HCT116 (cell line): ENCODE measurements around the gene RBM28. TPM values are rescaled to one million over a fixed set of nuclear protein-coding genes. Genes with fewer than 3 reads are reported as not detected.

Experiments
- ATAC-seq: fragments of 200-7000 bp; cut with Tn5 transposase; 2 replicates; pipeline ENCODE4 v1.9.1; 2020; ENCODE audit warnings: mild to moderate bottlenecking, moderate library complexity
- BruUV-seq: library from RNA; stranded (reverse); fragments of 400-500 nt; replicated peaks from 2 replicates; lab custom pipeline; 2021; lab: Mats Ljungman, UMichigan
- CTCF ChIA-PET: fragments of 300-600 bp; sonication (Branson Sonifier 250); formaldehyde crosslinking; loops from one replicate; lab custom pipeline; 2021; ENCODE audit warnings: antibody characterized with exemption; lab: Charles Lee
- POLR2A ChIA-PET: fragments of 300-600, 350-600 bp; sonication (Branson Sonifier 250); formaldehyde crosslinking; loops from one replicate; lab custom pipeline; 2021; ENCODE audit warnings: antibody characterized with exemption; lab: Charles Lee
- RAD21 ChIA-PET, 2 experiments: fragments of 300-600 bp; sonication (Branson Sonifier 250); formaldehyde crosslinking; loops; one replicate each; lab custom pipeline; 2023; ENCODE audit warnings: low total read pairs in 2 of 2; ENCODE audit not compliant: uncharacterized antibody in 2 of 2, unreplicated experiment in 2 of 2, low non-redundant PET in 1 of 2; lab: Charles Lee
- DNase-seq: peaks from one replicate; pipeline ENCODE4 v3.0.0-alpha.2; 2010; ENCODE audit warnings: low read depth, low spot score
- H2AFZ ChIP-seq: fragments of 200-600 bp; shearing (Covaris generic), sonication (generic); 2 replicates; pipeline ENCODE4 v1.6.1; 2017; ENCODE audit warnings: low read depth, mixed run types, mixed read lengths, antibody characterized with exemption, low read length; ENCODE audit not compliant: poor library complexity, severe bottlenecking
- H3K27ac ChIP-seq: 2 replicates; pipeline ENCODE4 v1.5.1; 2012; ENCODE audit warnings: low read depth, low read length
- H3K27me3 ChIP-seq: fragments of 200-600 bp; sonication (generic); 2 replicates; pipeline ENCODE4 v1.6.1; 2016; ENCODE audit warnings: mixed run types, low read length, mixed read lengths; ENCODE audit not compliant: insufficient read depth
- H3K36me3 ChIP-seq, 2 experiments: fragments of 200-500 bp in 1 of 2; fragments of 200-600 bp in 1 of 2; sonication (Bioruptor generic) in 1 of 2; sonication (generic) in 1 of 2; 2 replicates each; pipeline versions ENCODE4 v1.5.1 to v1.6.1; 2014 to 2016; ENCODE audit warnings: low read length in 2 of 2, inconsistent platforms in 1 of 2, mixed read lengths in 1 of 2, mixed run types in 1 of 2; ENCODE audit not compliant: insufficient read depth in 2 of 2, control insufficient read depth in 1 of 2
- H3K4me1 ChIP-seq, 2 experiments: fragments of 200-600 bp in 1 of 2; sonication (generic) in 1 of 2; 2 replicates each; pipeline versions ENCODE4 v1.5.1 to v1.6.1; 2012 to 2017; ENCODE audit warnings: low read length in 2 of 2, inconsistent platforms in 1 of 2, mild to moderate bottlenecking in 1 of 2, mixed read lengths in 1 of 2, mixed run types in 1 of 2, moderate library complexity in 1 of 2; ENCODE audit not compliant: insufficient read depth in 2 of 2, control insufficient read depth in 1 of 2
- H3K4me2 ChIP-seq: fragments of 200-600 bp; sonication (generic); 2 replicates; pipeline ENCODE4 v1.6.1; 2017; ENCODE audit warnings: mixed run types, low read length, mixed read lengths
- H3K4me3 ChIP-seq, 2 experiments: fragments of 200-600 bp in 1 of 2; sonication (generic) in 1 of 2; replicated peaks in 1 of 2; 2 replicates each; pipeline ENCODE4 v1.5.1; 2011 to 2016; ENCODE audit warnings: low read length in 2 of 2, control low read depth in 1 of 2, low read depth in 1 of 2, mild to moderate bottlenecking in 1 of 2, mixed read lengths in 1 of 2, mixed run types in 1 of 2
- H3K79me2 ChIP-seq: fragments of 200-600 bp; sonication (generic); 2 replicates; pipeline ENCODE4 v1.6.1; 2017; ENCODE audit warnings: mild to moderate bottlenecking, mixed run types, low read length, moderate library complexity, mixed read lengths; ENCODE audit not compliant: insufficient read depth
- H3K9ac ChIP-seq: fragments of 200-600 bp; sonication (generic); 2 replicates; pipeline ENCODE4 v1.6.1; 2016; ENCODE audit warnings: low read length, mixed read lengths
- H3K9me2 ChIP-seq: fragments of 200-600 bp; sonication (generic), shearing (Covaris generic); 2 replicates; pipeline ENCODE4 v1.6.1; 2017; ENCODE audit warnings: mixed run types, mild to moderate bottlenecking, moderate library complexity; ENCODE audit not compliant: insufficient read depth
- H3K9me3 ChIP-seq, 2 experiments: fragments of 200-500 bp in 1 of 2; fragments of 200-600 bp in 1 of 2; sonication (Bioruptor generic) in 1 of 2; sonication (generic) in 1 of 2; 2 replicates each; pipeline ENCODE4 v1.6.1; 2014 to 2017; ENCODE audit warnings: low read length in 2 of 2, mixed read lengths in 2 of 2, inconsistent platforms in 1 of 2, low read depth in 1 of 2, mild to moderate bottlenecking in 1 of 2, mixed run types in 1 of 2, moderate library complexity in 1 of 2; ENCODE audit not compliant: control insufficient read depth in 1 of 2, insufficient read depth in 1 of 2
- H4K20me1 ChIP-seq: fragments of 200-600 bp; sonication (generic), shearing (Covaris generic); 2 replicates; pipeline ENCODE4 v1.6.1; 2017; ENCODE audit warnings: mixed run types, mild to moderate bottlenecking, moderate library complexity; ENCODE audit not compliant: insufficient read depth
- CEBPB ChIP-seq: IDR thresholded peaks from 2 replicates; pipeline ENCODE4 v1.6.1; 2012; ENCODE audit warnings: low read depth
- EGR1 ChIP-seq: IDR thresholded peaks from 2 replicates; pipeline ENCODE4 v1.6.1; 2012; ENCODE audit warnings: low read depth
- ELF1 ChIP-seq: IDR thresholded peaks from 2 replicates; pipeline ENCODE4 v1.6.1; 2012; ENCODE audit warnings: low read depth, borderline replicate concordance
- JUND ChIP-seq: IDR thresholded peaks from 2 replicates; pipeline ENCODE4 v1.6.1; 2012
- RAD21 ChIP-seq: IDR thresholded peaks from 2 replicates; pipeline ENCODE4 v1.6.1; 2012; ENCODE audit warnings: low read depth, mild to moderate bottlenecking
- SIN3A ChIP-seq: IDR thresholded peaks from 2 replicates; pipeline ENCODE4 v1.6.1; 2012; ENCODE audit warnings: low read depth
- SP1 ChIP-seq: IDR thresholded peaks from 2 replicates; pipeline ENCODE4 v1.6.1; 2012; ENCODE audit warnings: low read depth
- SRF ChIP-seq: IDR thresholded peaks from 2 replicates; pipeline ENCODE4 v1.6.1; 2012; ENCODE audit warnings: low read depth
- TCF7L2 ChIP-seq: IDR thresholded peaks from 2 replicates; pipeline ENCODE4 v1.7.0; 2011; ENCODE audit warnings: borderline replicate concordance, inconsistent platforms; ENCODE audit not compliant: insufficient read depth, insufficient read length; ENCODE audit errors: extremely low read depth
- ZNF274 ChIP-seq: fragments of 200-500 bp; sonication (Bioruptor generic); IDR thresholded peaks from 2 replicates; pipeline ENCODE4 v1.6.1; 2014; ENCODE audit warnings: mild to moderate bottlenecking, low read depth, low read length, inconsistent platforms
- intact Hi-C: fragments of 100-400 bp; cut with micrococcal nuclease; formaldehyde crosslinking; loops from 2 replicates; pipeline ENCODE4 v1.10.0; 2022
- total RNA-seq: library from RNA; stranded (reverse); gene quantifications from one replicate; pipeline ENCODE4 v1.2.1, GENCODE V29; 2021; ENCODE audit not compliant: unreplicated experiment
- TF ChIP-seq, protein P1 (sequence below): IDR thresholded peaks from 2 replicates; pipeline ENCODE4 v1.6.1; 2012; ENCODE audit warnings: low read depth
- TF ChIP-seq, protein P2 (sequence below): IDR thresholded peaks from 2 replicates; pipeline ENCODE4 v1.6.1; 2012
- TF ChIP-seq, protein P3 (sequence below), 3 experiments: fragments of 200-600 bp in 1 of 3; sonication (generic) in 1 of 3; IDR thresholded peaks in 2 of 3; conservative IDR thresholded peaks in 1 of 3; 2 replicates each; pipeline ENCODE4 v1.5.1; 2012 to 2017; ENCODE audit warnings: low read depth in 2 of 3, low read length in 2 of 3, antibody characterized with exemption in 1 of 3, borderline replicate concordance in 1 of 3, control low read depth in 1 of 3, mild to moderate bottlenecking in 1 of 3, mixed read lengths in 1 of 3, mixed run types in 1 of 3, moderate library complexity in 1 of 3; ENCODE audit not compliant: insufficient read depth in 1 of 3
- TF ChIP-seq, protein P4 (sequence below): IDR thresholded peaks from 2 replicates; pipeline ENCODE4 v1.6.1; 2011; ENCODE audit warnings: mild to moderate bottlenecking, low read length, moderate library complexity; ENCODE audit not compliant: insufficient replicate concordance; ENCODE audit errors: extremely low read depth

RBM28 gene
- total RNA-seq, 1 experiment from 2014 or later, result 66.3 TPM

DNA sequence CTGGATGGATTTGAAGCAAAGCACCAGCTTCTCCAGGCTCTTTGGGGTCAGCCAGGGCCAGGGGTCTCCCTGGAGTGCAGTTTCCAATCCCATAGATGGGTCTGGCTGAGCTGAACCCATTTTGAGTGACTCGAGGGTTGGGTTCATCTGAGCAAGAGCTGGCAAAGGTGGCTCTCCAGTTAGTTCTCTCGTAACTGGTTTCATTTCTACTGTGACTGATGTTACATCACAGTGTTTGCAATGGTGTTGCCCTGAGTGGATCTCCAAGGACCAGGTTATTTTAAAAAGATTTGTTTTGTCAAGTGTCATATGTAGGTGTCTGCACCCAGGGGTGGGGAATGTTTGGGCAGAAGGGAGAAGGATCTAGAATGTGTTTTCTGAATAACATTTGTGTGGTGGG is 88.4 kb downstream of the RBM28 start:
- no peak overlapping the region for H2AFZ ChIP-seq
- H3K27ac ChIP-seq, result no peak overlapping the region
- TF ChIP-seq SP1 (no peak), SRF (no peak), RAD21 (no peak), ZNF274 (no peak), ELF1 (no peak), JUND (no peak), EGR1 (no peak), CEBPB (no peak), TCF7L2 (no peak), SIN3A (no peak)
- TF ChIP-seq, protein P1, sequence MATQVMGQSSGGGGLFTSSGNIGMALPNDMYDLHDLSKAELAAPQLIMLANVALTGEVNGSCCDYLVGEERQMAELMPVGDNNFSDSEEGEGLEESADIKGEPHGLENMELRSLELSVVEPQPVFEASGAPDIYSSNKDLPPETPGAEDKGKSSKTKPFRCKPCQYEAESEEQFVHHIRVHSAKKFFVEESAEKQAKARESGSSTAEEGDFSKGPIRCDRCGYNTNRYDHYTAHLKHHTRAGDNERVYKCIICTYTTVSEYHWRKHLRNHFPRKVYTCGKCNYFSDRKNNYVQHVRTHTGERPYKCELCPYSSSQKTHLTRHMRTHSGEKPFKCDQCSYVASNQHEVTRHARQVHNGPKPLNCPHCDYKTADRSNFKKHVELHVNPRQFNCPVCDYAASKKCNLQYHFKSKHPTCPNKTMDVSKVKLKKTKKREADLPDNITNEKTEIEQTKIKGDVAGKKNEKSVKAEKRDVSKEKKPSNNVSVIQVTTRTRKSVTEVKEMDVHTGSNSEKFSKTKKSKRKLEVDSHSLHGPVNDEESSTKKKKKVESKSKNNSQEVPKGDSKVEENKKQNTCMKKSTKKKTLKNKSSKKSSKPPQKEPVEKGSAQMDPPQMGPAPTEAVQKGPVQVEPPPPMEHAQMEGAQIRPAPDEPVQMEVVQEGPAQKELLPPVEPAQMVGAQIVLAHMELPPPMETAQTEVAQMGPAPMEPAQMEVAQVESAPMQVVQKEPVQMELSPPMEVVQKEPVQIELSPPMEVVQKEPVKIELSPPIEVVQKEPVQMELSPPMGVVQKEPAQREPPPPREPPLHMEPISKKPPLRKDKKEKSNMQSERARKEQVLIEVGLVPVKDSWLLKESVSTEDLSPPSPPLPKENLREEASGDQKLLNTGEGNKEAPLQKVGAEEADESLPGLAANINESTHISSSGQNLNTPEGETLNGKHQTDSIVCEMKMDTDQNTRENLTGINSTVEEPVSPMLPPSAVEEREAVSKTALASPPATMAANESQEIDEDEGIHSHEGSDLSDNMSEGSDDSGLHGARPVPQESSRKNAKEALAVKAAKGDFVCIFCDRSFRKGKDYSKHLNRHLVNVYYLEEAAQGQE, result no peak
- TF ChIP-seq, protein P2, sequence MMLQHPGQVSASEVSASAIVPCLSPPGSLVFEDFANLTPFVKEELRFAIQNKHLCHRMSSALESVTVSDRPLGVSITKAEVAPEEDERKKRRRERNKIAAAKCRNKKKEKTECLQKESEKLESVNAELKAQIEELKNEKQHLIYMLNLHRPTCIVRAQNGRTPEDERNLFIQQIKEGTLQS, result no peak
- TF ChIP-seq, protein P3, sequence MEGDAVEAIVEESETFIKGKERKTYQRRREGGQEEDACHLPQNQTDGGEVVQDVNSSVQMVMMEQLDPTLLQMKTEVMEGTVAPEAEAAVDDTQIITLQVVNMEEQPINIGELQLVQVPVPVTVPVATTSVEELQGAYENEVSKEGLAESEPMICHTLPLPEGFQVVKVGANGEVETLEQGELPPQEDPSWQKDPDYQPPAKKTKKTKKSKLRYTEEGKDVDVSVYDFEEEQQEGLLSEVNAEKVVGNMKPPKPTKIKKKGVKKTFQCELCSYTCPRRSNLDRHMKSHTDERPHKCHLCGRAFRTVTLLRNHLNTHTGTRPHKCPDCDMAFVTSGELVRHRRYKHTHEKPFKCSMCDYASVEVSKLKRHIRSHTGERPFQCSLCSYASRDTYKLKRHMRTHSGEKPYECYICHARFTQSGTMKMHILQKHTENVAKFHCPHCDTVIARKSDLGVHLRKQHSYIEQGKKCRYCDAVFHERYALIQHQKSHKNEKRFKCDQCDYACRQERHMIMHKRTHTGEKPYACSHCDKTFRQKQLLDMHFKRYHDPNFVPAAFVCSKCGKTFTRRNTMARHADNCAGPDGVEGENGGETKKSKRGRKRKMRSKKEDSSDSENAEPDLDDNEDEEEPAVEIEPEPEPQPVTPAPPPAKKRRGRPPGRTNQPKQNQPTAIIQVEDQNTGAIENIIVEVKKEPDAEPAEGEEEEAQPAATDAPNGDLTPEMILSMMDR (IDR thresholded peaks at IDR 0.05 in 2 of 3, conservative IDR thresholded peaks at IDR 0.05 in 1 of 3; ENCODE audit: borderline replicate concordance in 1 of 3, insufficient read depth in 1 of 3, low read depth in 2 of 3, low read length in 2 of 3), result no peak
- TF ChIP-seq, protein P4, sequence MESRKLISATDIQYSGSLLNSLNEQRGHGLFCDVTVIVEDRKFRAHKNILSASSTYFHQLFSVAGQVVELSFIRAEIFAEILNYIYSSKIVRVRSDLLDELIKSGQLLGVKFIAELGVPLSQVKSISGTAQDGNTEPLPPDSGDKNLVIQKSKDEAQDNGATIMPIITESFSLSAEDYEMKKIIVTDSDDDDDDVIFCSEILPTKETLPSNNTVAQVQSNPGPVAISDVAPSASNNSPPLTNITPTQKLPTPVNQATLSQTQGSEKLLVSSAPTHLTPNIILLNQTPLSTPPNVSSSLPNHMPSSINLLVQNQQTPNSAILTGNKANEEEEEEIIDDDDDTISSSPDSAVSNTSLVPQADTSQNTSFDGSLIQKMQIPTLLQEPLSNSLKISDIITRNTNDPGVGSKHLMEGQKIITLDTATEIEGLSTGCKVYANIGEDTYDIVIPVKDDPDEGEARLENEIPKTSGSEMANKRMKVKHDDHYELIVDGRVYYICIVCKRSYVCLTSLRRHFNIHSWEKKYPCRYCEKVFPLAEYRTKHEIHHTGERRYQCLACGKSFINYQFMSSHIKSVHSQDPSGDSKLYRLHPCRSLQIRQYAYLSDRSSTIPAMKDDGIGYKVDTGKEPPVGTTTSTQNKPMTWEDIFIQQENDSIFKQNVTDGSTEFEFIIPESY, result no peak
- no peaks in the 10 kb centered on the region for H3K36me3 ChIP-seq
- no peaks in the 10 kb centered on the region for H4K20me1 ChIP-seq
- no peak for ATAC-seq
- intact Hi-C loops, result no loop called here
- CTCF ChIA-PET, result no interaction called here
- H3K4me2 ChIP-seq, result no peak overlapping the region
- no peaks in the 10 kb centered on the region for H3K9me2 ChIP-seq
- RAD21 ChIA-PET, result no interaction called here
- no peaks in the 10 kb centered on the region for H3K27me3 ChIP-seq
- H3K79me2 ChIP-seq, result no peaks in the 10 kb centered on the region
- H3K9me3 ChIP-seq, result no peaks in the 10 kb centered on the region
- no peak overlapping the region for H3K4me3 ChIP-seq
- POLR2A ChIA-PET, result no interaction called here
- no peak overlapping the region for H3K9ac ChIP-seq
- BruUV-seq, result no TSS peak
- no peak for DNase-seq
- peaks cover 12 to 14% of the 10 kb centered on the region in 2 experiments for H3K4me1 ChIP-seq
